Right cardiac atrium (tissue), 5 donors: Measurements from ENCODE around the gene BEX1. TPM values are rescaled to one million over a fixed set of nuclear protein-coding genes. Genes with fewer than 3 reads are reported as not detected.

ENCODE experiments used
- polyA plus RNA-seq: library from polyadenylated mRNA; stranded (reverse); fragments of 200-250 nt; gene quantifications from one replicate; pipeline ENCODE4 v1.2.3, GENCODE V29; 2013
- total RNA-seq, 4 donors: library from RNA; stranded (reverse); fragmentation: NEBNext Ultra II Directional; extraction: Animal tissue kit (Norgen Biotek cat#: 25700); gene quantifications; one replicate each; pipeline ENCODE4 v1.2.1, GENCODE V29; 2021
- donor health status: healthy with polysubstance abuse.
- donor health status: DM: no; HTN: yes; CAD: no.
- donor health status: DM: no; HTN: no; CAD: no.
- donor health status: DM: no; HTN: yes; CAD: no; lungs with severe emphysema.
- donor health status: DM: yes; HTN: yes; CAD: no.

Gene BEX1
- total and polyA plus RNA-seq, 5 donors = 3.7 to 25.8 (median 10.6) TPM

Other genes with a start within 250 kb of the BEX1 start
- under 1 TPM in 2 of 4 donors, not detected in 2; 0.39 to 0.54 TPM for gene RAB40AL, start 126.9 kb downstream of the BEX1 start, total RNA-seq
- 0.14 TPM for gene RAB40AL, start 126.9 kb downstream of the BEX1 start, polyA plus RNA-seq
- gene NXF3, start 29.0 kb upstream of the BEX1 start, total RNA-seq = 1 to 10 TPM; 1.2 to 2.1 (median 2.0) TPM
- 0.50 TPM for gene NXF3, start 29.0 kb upstream of the BEX1 start, polyA plus RNA-seq
- gene BEX4, start 150.9 kb upstream of the BEX1 start, total RNA-seq = 10 to 100 TPM; 62.9 to 94.0 (median 79.7) TPM
- gene BEX4, start 150.9 kb upstream of the BEX1 start, polyA plus RNA-seq = 141 TPM
- gene TCEAL8, start 191.0 kb upstream of the BEX1 start, total RNA-seq = 10 to 100 TPM; 57.1 to 72.6 (median 61.4) TPM
- gene TCEAL8, start 191.0 kb upstream of the BEX1 start, polyA plus RNA-seq = 96.8 TPM
- 1 to 10 TPM in 1 of 4 donors, under 1 TPM in 3; 0.45 to 1.6 (median 0.73) TPM for gene TCEAL5, start 212.6 kb upstream of the BEX1 start, total RNA-seq
- gene TCEAL5, start 212.6 kb upstream of the BEX1 start, polyA plus RNA-seq = 0.81 TPM
- 10 to 100 TPM; 16.8 to 27.0 (median 23.4) TPM for gene BEX2, start 246.8 kb upstream of the BEX1 start, total RNA-seq
- gene BEX2, start 246.8 kb upstream of the BEX1 start, polyA plus RNA-seq = 26.1 TPM